Sigmoid colon (tissue), 7 donors: ENCODE data around the gene JMJD4. TPM values are rescaled to one million over a fixed set of nuclear protein-coding genes. Genes with fewer than 3 reads are reported as not detected.
A peak's percentile ranks its signal among the peaks of the same experiment; 100 is the strongest.

Source experiments
- DNase-seq: peaks from one replicate; pipeline ENCODE4 v3.0.0-alpha.2; 2019
- H3K27ac ChIP-seq, 4 donors: fragments of 200-600 bp; sonication (generic); one replicate each; pipeline ENCODE4 v1.5.1; 2016 to 2019; ENCODE audit warnings: mild to moderate bottlenecking in 1 of 4
- H3K27me3 ChIP-seq, 3 donors: fragments of 200-600 bp; sonication (generic); one replicate each; pipeline ENCODE4 v1.5.1; 2019; ENCODE audit warnings: mild to moderate bottlenecking in 1 of 3
- H3K36me3 ChIP-seq, 4 donors: fragments of 200-600 bp; sonication (generic); one replicate each; pipeline ENCODE4 v1.5.1; 2016 to 2019
- H3K4me1 ChIP-seq, 4 donors: fragments of 200-600 bp; sonication (generic); one replicate each; pipeline ENCODE4 v1.5.1; 2017 to 2019
- H3K4me3 ChIP-seq, 4 donors: fragments of 200-600 bp; sonication (generic); one replicate each; pipeline ENCODE4 v1.5.1; 2017 to 2019; ENCODE audit warnings: mild to moderate bottlenecking in 2 of 4, moderate library complexity in 1 of 4
- H3K9me3 ChIP-seq, 4 donors: fragments of 200-600 bp in 3 of 4; sonication (generic) in 3 of 4; one replicate each; pipeline versions ENCODE4 v1.5.1 to v1.6.1; 2013 to 2019
- CTCF ChIP-seq, 4 experiments: fragments of 450-650 bp in 3 of 4; fragments of 200-600 bp in 1 of 4; IDR thresholded peaks; one replicate each; pipeline ENCODE4 v1.5.1; 2016 to 2019; ENCODE audit warnings: antibody characterized with exemption in 4 of 4, mild to moderate bottlenecking in 3 of 4, moderate library complexity in 2 of 4
- EP300 ChIP-seq, 4 donors: sonication (generic); formaldehyde crosslinking; IDR thresholded peaks; one replicate each; pipeline ENCODE4 v1.6.1; 2017; ENCODE audit warnings: antibody characterized with exemption in 4 of 4
- POLR2A ChIP-seq, 2 donors: fragments of 450-650 bp; IDR thresholded peaks; one replicate each; pipeline ENCODE4 v1.6.1; 2016; ENCODE audit warnings: antibody characterized with exemption in 2 of 2, mild to moderate bottlenecking in 2 of 2, moderate library complexity in 2 of 2
- POLR2AphosphoS5 ChIP-seq, 4 donors: sonication (generic); formaldehyde crosslinking; IDR thresholded peaks; one replicate each; pipeline ENCODE4 v1.6.1; 2017; ENCODE audit warnings: antibody characterized with exemption in 4 of 4
- WGBS, 2 donors: extraction: QIAGEN DNeasy Blood & Tissue Kit; methylation state at CpG; one replicate each; pipeline ENCODE4 v1.1.7; 2013; 5-methylcytosine and 5-hydroxymethylcytosine counted together
- intact Hi-C: fragments of 100-400 bp; cut with DNase I; formaldehyde crosslinking; loops from one replicate; pipeline ENCODE4 v1.15.1; 2023
- polyA plus RNA-seq, 3 donors: library from polyadenylated mRNA; stranded (reverse); fragments of 200-250 nt; gene quantifications; one replicate each; pipeline ENCODE4 v1.2.3, GENCODE V29; 2013
- total RNA-seq, 4 donors: library from RNA; depleted of rRNA; stranded (reverse); fragments of >200 nt; gene quantifications; one replicate each; pipeline ENCODE4 v1.1.0, GENCODE V29; 2016
- donor health status: healthy with polysubstance abuse.
- donor health status: Bipolar disorder and iron deficiency.
- donor health status: healthy.

JMJD4 gene
- total and polyA plus RNA-seq, 7 donors = 7.8 to 20.5 (median 13.8) TPM

DNA sequence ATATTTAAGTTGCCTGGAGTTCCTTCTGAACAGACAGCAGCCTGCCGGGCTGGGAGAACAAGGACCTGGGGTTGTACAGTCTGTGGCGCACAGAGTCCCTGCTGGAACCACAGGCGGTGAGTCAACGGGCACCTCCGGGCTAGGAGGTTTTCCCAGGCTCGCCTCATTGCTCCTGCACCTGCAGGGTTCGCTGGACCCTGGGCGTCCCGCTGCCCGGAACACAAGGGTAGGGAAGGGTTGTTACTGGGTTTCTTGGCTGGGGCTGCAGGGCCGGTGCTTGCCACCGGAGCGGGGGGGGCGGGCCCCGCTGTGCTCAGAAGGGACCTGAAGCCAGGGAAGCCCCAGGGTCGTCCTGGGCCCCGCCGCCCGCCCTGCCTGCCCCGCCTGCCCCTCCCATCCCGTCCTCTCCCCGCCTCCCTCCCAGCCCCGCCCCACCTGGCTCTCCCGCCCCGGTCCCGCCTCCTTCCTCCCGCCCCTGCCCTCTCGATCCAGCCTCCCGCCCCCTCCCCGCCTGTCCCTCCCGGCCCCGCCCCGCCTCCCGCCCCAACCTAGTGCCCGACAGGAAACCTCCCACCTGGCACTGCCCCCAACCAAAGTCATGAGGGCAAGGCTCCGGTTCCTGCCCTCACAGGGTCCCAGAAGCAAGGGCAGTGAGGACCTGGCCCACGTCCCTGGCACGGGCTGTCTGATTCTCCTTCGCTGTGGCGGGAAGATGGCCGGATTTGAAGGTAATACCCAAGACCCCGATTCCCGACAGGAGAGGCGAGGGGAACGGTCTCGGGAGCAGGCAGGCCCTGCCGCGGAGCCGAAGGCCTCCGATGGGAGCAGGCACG, 6.8 kb downstream of the JMJD4 start:
- H3K27ac ChIP-seq = peak overlapping the region; percentile 66 to 79 (median 73)
- TF ChIP-seq POLR2A (IDR thresholded peaks at IDR 0.05) = no peak
- TF ChIP-seq CTCF (IDR thresholded peaks at IDR 0.05) = no peak
- no peak for TF ChIP-seq EP300 (IDR thresholded peaks at IDR 0.05)
- peak in 3 of 4 donors; percentile 24 to 37 (median 30) for TF ChIP-seq POLR2AphosphoS5 (IDR thresholded peaks at IDR 0.05)
- intact Hi-C loops = loop anchor here (2.0 to 5.0 kb wide), 3 partner anchors 34 to 185 kb away; partner anchors contain the start of gene ZNF678
- H3K9me3 ChIP-seq = no peaks in the 10 kb centered on the region
- DNase-seq = peak; percentile 88
- H3K4me3 ChIP-seq = peak overlapping the region; percentile 47 to 60 (median 56)
- peaks cover 0 to 34% (median 28%) of the 10 kb centered on the region in 4 donors for H3K4me1 ChIP-seq
- H3K36me3 ChIP-seq = peaks cover 8 to 18% (median 11%) of the 10 kb centered on the region in 4 donors
- 1% methylated on average over 50 to 51 of the region's 51 CpGs for WGBS, 2 donors
- no peaks in the 10 kb centered on the region for H3K27me3 ChIP-seq

DNA sequence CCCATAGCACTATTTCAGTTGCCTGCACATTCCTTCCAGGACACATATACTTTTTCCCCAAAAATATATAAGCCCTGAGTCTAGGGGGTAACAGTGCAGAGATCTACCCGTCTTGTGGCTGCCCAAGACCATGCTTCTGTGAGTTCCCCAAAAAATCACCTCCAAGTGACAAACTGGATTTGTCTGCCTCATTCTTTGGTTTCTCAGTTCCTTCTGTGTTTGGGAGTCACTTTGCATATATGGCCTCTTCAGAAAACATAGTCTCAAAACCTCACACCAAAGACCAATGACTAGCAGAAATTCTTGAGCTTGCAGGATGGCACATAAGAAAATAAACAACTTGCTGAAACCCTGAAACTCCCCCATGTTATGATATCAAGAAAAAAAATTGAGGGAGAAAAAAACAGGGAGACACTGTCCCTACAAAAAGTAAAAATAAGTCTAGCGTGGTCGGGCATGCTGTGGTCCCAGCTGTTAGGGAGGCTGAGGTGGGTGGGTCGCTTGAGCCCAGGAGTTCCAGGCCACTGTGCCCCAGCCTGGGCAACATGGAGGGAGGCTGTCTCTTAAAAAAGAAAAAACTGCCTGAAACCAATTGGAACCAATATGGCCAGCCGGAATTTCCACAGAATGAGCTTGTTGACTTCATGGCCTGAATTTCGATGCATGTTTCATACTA, 8.0 kb downstream of the JMJD4 start:
- 89 to 94% methylated on average over 6 of the region's 6 CpGs for WGBS, 2 donors
- Histone ChIP-seq H3K36me3 (peaks cover under 1 to 6% (median 4%) of the 10 kb centered on the region in 4 donors), H3K4me1 (peaks cover 0 to 33% (median 26%) of the 10 kb centered on the region in 4 donors), H3K9me3 (peaks cover 0 to 6% (median 2%) of the 10 kb centered on the region in 4 donors), H3K27ac (no peak overlapping the region), H3K4me3 (no peak overlapping the region), H3K27me3 (no peaks in the 10 kb centered on the region)
- no peak for DNase-seq
- TF ChIP-seq CTCF (IDR thresholded peaks at IDR 0.05) = no peak
- no peak for TF ChIP-seq EP300 (IDR thresholded peaks at IDR 0.05)
- no peak for TF ChIP-seq POLR2AphosphoS5 (IDR thresholded peaks at IDR 0.05)
- intact Hi-C loops = loop anchor here (5.0 kb wide), 2 partner anchors 35 to 165 kb away; partner anchors contain the start of gene ZNF678

DNA sequence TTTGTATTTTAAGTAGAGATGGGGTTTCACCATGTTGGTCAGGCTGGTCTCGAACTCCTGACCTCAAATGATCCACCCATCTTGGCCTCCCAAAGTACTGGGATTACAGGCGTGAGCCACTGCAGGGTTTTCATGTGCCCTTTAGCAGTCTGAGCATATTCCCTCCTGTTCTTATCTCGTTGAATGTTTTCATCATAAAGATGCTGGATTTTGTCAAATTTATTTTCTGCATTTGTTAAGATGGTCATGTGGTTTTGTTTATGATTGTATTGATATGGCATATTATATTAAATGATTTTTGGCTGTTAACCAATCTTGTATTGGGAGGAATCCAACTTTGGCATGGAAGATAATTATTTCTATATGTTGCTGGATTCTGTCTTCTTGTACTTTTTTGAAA, 8.8 kb downstream of the JMJD4 start:
- no peak for TF ChIP-seq EP300 (IDR thresholded peaks at IDR 0.05)
- no peak for TF ChIP-seq POLR2A (IDR thresholded peaks at IDR 0.05)
- TF ChIP-seq CTCF (IDR thresholded peaks at IDR 0.05) = no peak
- TF ChIP-seq POLR2AphosphoS5 (IDR thresholded peaks at IDR 0.05) = no peak
- WGBS, 2 donors = 79 to 80% methylated on average over 3 of the region's 3 CpGs
- H3K27me3 ChIP-seq = no peaks in the 10 kb centered on the region
- no peak for DNase-seq
- no peak overlapping the region for H3K4me3 ChIP-seq
- peaks cover 0 to 33% (median 26%) of the 10 kb centered on the region in 4 donors for H3K4me1 ChIP-seq
- intact Hi-C loops = loop anchor here (5.0 kb wide), 2 partner anchors 36 to 164 kb away; partner anchors contain the start of gene ZNF678
- no peaks in the 10 kb centered on the region for H3K36me3 ChIP-seq
- no peak overlapping the region for H3K27ac ChIP-seq
- H3K9me3 ChIP-seq = peaks cover 0 to 12% (median 4%) of the 10 kb centered on the region in 4 donors

GRCh38 chr1:227725046-227725445, 10.1 kb downstream of the JMJD4 start:
- no peak for DNase-seq
- intact Hi-C loops = loop anchor here (5.0 kb wide), 2 partner anchors 37 to 163 kb away; partner anchors contain the start of gene ZNF678
- Histone ChIP-seq H3K36me3 (no peaks in the 10 kb centered on the region), H3K9me3 (peaks cover 0 to 24% (median 7%) of the 10 kb centered on the region in 4 donors), H3K4me3 (no peak overlapping the region), H3K27me3 (no peaks in the 10 kb centered on the region), H3K27ac (no peak overlapping the region), H3K4me1 (peaks cover 0 to 23% (median 20%) of the 10 kb centered on the region in 4 donors)
- TF ChIP-seq CTCF (IDR thresholded peaks at IDR 0.05) = no peak
- no peak for TF ChIP-seq POLR2AphosphoS5 (IDR thresholded peaks at IDR 0.05)
- TF ChIP-seq POLR2A (IDR thresholded peaks at IDR 0.05) = no peak
- TF ChIP-seq EP300 (IDR thresholded peaks at IDR 0.05) = no peak
- WGBS, 2 donors = 73 to 74% methylated on average over 2 of the region's 2 CpGs
